Common myeloid progenitor, CD34-positive (primary cell): ENCODE results near the gene MFNG. TPM values are rescaled to one million over a fixed set of nuclear protein-coding genes. Genes with fewer than 3 reads are reported as not detected.
"Not testable (repeated sequence)": the region's sequence is repeated elsewhere in the genome, so short reads cannot be mapped to it uniquely, and the experiment has no call there.

ENCODE experiments used
- CTCF ChIA-PET: fragments of 350-600 bp; sonication (Branson Sonifier 250); formaldehyde crosslinking; loops from one replicate; lab custom pipeline; 2021; ENCODE audit warnings: antibody characterized with exemption; lab: Charles Lee
- POLR2A ChIA-PET: fragments of 350-600 bp; sonication (Branson Sonifier 250); formaldehyde crosslinking; loops from one replicate; lab custom pipeline; 2021; ENCODE audit warnings: antibody characterized with exemption; lab: Charles Lee
- DNase-seq, 3 donors: peaks; one replicate each; pipeline versions ENCODE4 v3.0.0 to v3.0.0-alpha.2; 2013
- H3K27ac ChIP-seq, 2 experiments: 1 replicate in 1 of 2; 2 replicates in 1 of 2; pipeline ENCODE4 v1.7.0; 2013; ENCODE audit warnings: inconsistent platforms in 2 of 2, low read length in 2 of 2, mild to moderate bottlenecking in 2 of 2, low read depth in 1 of 2, moderate library complexity in 1 of 2; ENCODE audit not compliant: severe bottlenecking in 2 of 2, insufficient read depth in 1 of 2, poor library complexity in 1 of 2
- H3K27me3 ChIP-seq, 5 experiments: replicated peaks in 2 of 5; 1 replicate in 3 of 5; 2 replicates in 2 of 5; pipeline versions ENCODE4 v1.6.1 to v1.7.0; 2013; ENCODE audit warnings: low read length in 4 of 5, mild to moderate bottlenecking in 2 of 5, moderate library complexity in 2 of 5, inconsistent platforms in 1 of 5; ENCODE audit not compliant: insufficient read depth in 5 of 5, control insufficient read depth in 4 of 5
- H3K36me3 ChIP-seq, 4 experiments: 1 replicate in 2 of 4; 2 replicates in 2 of 4; pipeline versions ENCODE4 v1.6.1 to v1.7.0; 2013; ENCODE audit warnings: low read length in 3 of 4, control low read depth in 1 of 4, mild to moderate bottlenecking in 1 of 4; ENCODE audit not compliant: control insufficient read depth in 4 of 4, insufficient read depth in 4 of 4
- H3K4me1 ChIP-seq, 4 experiments: 1 replicate in 3 of 4; 2 replicates in 1 of 4; pipeline versions ENCODE4 v1.6.1 to v1.7.1; 2013; ENCODE audit warnings: low read length in 3 of 4, mild to moderate bottlenecking in 3 of 4, control low read depth in 1 of 4, inconsistent platforms in 1 of 4, moderate library complexity in 1 of 4; ENCODE audit not compliant: control insufficient read depth in 4 of 4, insufficient read depth in 4 of 4; ENCODE audit errors: control extremely low read depth in 1 of 4
- H3K4me3 ChIP-seq, 7 experiments: 1 replicate in 4 of 7; 2 replicates in 3 of 7; pipeline versions ENCODE4 v1.5.1 to v1.7.0; 2013; ENCODE audit warnings: mild to moderate bottlenecking in 7 of 7, low read length in 6 of 7, moderate library complexity in 6 of 7, inconsistent platforms in 2 of 7, low read depth in 2 of 7, control low read depth in 1 of 7; ENCODE audit not compliant: insufficient read depth in 4 of 7, control insufficient read depth in 1 of 7; ENCODE audit errors: extremely low read depth in 1 of 7
- H3K9me3 ChIP-seq, 5 experiments: 1 replicate in 4 of 5; 2 replicates in 1 of 5; pipeline versions ENCODE4 v1.6.1 to v1.7.1; 2013; ENCODE audit warnings: low read length in 4 of 5, mild to moderate bottlenecking in 2 of 5, inconsistent platforms in 1 of 5, low read depth in 1 of 5, moderate library complexity in 1 of 5; ENCODE audit not compliant: control insufficient read depth in 4 of 5, insufficient read depth in 2 of 5; ENCODE audit errors: control extremely low read depth in 1 of 5
- WGBS: methylation state at CpG from one replicate; pipeline ENCODE4 v1.1.5; 2013; ENCODE audit not compliant: insufficient coverage; 5-methylcytosine and 5-hydroxymethylcytosine counted together
- polyA plus RNA-seq: library from polyadenylated mRNA; unstranded; fragments of 120-200 nt; gene quantifications from one replicate; pipeline ENCODE4 v1.2.1, GENCODE V29; 2013

Gene MFNG
- 108 TPM for polyA plus RNA-seq

DNA sequence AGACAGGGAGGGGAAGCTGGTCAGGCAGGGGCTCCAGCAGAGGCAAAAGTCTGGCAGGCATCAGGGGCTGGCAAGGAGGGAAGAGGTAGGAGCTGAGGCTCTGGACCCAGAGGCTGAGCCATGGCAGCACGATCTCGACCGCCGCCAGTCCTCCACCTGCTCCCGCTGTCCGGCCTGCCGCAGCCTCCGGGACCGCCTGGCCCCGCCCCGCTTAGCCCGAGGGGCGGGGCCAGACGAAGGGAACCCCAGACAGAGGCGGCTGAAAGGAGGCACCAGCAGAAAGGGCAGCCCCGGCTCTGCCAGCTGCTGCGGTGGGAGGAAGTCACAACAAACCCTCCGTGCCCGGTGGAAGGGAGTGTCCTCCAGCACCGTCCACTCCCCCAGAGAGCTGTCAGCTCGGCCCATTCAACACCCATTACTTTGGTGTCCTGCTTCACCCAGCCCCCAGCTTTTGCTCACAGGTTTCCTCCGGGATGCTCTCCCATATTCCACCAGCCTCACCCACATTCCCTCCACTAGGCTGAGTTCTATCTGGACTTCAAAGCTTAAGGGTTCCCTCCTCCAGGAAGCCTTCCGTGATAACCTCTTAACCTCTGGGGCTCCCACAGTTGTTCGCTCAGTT lies at the start of gene MFNG:
TSS of gene MFNG (minus strand) at position 161 of the 622 bp plus-strand sequence. CDS start 207 bp downstream, outside the sequence.
- Histone ChIP-seq H3K9me3 (no peaks in the 10 kb centered on the region), H3K4me1 (peaks cover 3 to 63% (median 56%) of the 10 kb centered on the region in 4 experiments), H3K27me3 (no peaks in the 10 kb centered on the region), H3K4me3 (peak within 1 kb of the TSS; percentile 41 to 93 (median 81)), H3K27ac (peak within 1 kb of the TSS; percentile 77 to 87), H3K36me3 (peaks cover 0 to 6% (median 4%) of the 10 kb centered on the region in 4 experiments)
- peak; percentile 61 to 89 (median 81) for DNase-seq
- ChIA-PET CTCF (interaction anchor here (0.7 to 7.4 kb wide), 9 partner anchors 9 to 241 kb away, joined by 3 to 59 read pairs (median 4); no protein-coding TSS in a partner anchor), POLR2A (interaction anchor here (0.9 to 1.7 kb wide), 4 partner anchors 12 to 180 kb away, joined by 3 to 4 read pairs (median 3); no protein-coding TSS in a partner anchor)
- 5% methylated on average over 20 of the region's 24 CpGs for WGBS

- POLR2A ChIA-PET, result no interaction called here
- 100% methylated on average over 3 of the region's 6 CpGs for WGBS
- CTCF ChIA-PET, result no interaction called here
These were observed 49.0 kb upstream of the MFNG start for GRCh38 chr22:37535159-37535558.

GRCh38 chr22:37534445-37534844 lies 48.3 kb upstream of the MFNG start:
- Histone ChIP-seq H3K9me3 (no peaks in the 10 kb centered on the region), H3K36me3 (no peaks in the 10 kb centered on the region), H3K4me1 (peaks cover 10 to 46% (median 34%) of the 10 kb centered on the region in 4 experiments), H3K27ac (no peak overlapping the region), H3K4me3 (no peak overlapping the region), H3K27me3 (peaks cover 0 to 2% (median 0%) of the 10 kb centered on the region in 5 experiments)
- 83% methylated on average over 1 of the region's 3 CpGs for WGBS
- peak in 1 of 3 donors; percentile 20 for DNase-seq
- POLR2A ChIA-PET, result no interaction called here
- CTCF ChIA-PET, result interaction anchor here (0.9 kb wide), 1 partner anchor 267 kb away, joined by 3 read pairs; no protein-coding TSS in a partner anchor

More at GRCh38 chr22:37535159-37535558, 49.0 kb upstream of the MFNG start:
- Histone ChIP-seq H3K4me3 (no peak overlapping the region), H3K9me3 (no peaks in the 10 kb centered on the region), H3K4me1 (peaks cover 10 to 44% (median 30%) of the 10 kb centered on the region in 4 experiments), H3K27ac (no peak overlapping the region), H3K36me3 (no peaks in the 10 kb centered on the region), H3K27me3 (peaks cover 0 to 6% (median 0%) of the 10 kb centered on the region in 5 experiments)
- no peak for DNase-seq

GRCh38 chr22:37533995-37534394 lies 47.8 kb upstream of the MFNG start:
- H3K36me3 ChIP-seq, result no peaks in the 10 kb centered on the region
- H3K4me3 ChIP-seq, result peak overlapping the region in 1 of 7 experiments; percentile 7
- no peaks in the 10 kb centered on the region for H3K27me3 ChIP-seq
- peak overlapping the region in 1 of 2 experiments; percentile 3 for H3K27ac ChIP-seq
- POLR2A ChIA-PET, result interaction anchor here (0.7 kb wide), 1 partner anchor 52 kb away, joined by 4 read pairs; no protein-coding TSS in a partner anchor
- H3K9me3 ChIP-seq, result no peaks in the 10 kb centered on the region
- peak; percentile 86 to 98 (median 96) for DNase-seq
- H3K4me1 ChIP-seq, result peaks cover 10 to 42% (median 32%) of the 10 kb centered on the region in 4 experiments
- WGBS, result 0% methylated on average over 3 of the region's 9 CpGs
- CTCF ChIA-PET, result interaction anchor here (0.8 to 1.4 kb wide), 6 partner anchors 12 to 267 kb away, joined by 3 to 4 read pairs (median 3); no protein-coding TSS in a partner anchor

GRCh38 chr22:37529652-37530345 lies 43.6 kb upstream of the MFNG start:
- DNase-seq, result peak; percentile 31 to 77 (median 74)
- CTCF ChIA-PET, result interaction anchor here (1.0 to 1.3 kb wide), 5 partner anchors 10 to 67 kb away, joined by 3 to 5 read pairs (median 3); no protein-coding TSS in a partner anchor
- 100% methylated on average over 1 of the region's 2 CpGs for WGBS
- no peaks in the 10 kb centered on the region for H3K36me3 ChIP-seq
- POLR2A ChIA-PET, result no interaction called here
- H3K9me3 ChIP-seq, result no peaks in the 10 kb centered on the region
- peak overlapping the region in 1 of 7 experiments; percentile 4 for H3K4me3 ChIP-seq
- no peak overlapping the region for H3K27ac ChIP-seq
- H3K4me1 ChIP-seq, result peaks cover 10 to 37% (median 26%) of the 10 kb centered on the region in 4 experiments
- H3K27me3 ChIP-seq, result peaks cover 0 to 2% (median 0%) of the 10 kb centered on the region in 5 experiments

DNA sequence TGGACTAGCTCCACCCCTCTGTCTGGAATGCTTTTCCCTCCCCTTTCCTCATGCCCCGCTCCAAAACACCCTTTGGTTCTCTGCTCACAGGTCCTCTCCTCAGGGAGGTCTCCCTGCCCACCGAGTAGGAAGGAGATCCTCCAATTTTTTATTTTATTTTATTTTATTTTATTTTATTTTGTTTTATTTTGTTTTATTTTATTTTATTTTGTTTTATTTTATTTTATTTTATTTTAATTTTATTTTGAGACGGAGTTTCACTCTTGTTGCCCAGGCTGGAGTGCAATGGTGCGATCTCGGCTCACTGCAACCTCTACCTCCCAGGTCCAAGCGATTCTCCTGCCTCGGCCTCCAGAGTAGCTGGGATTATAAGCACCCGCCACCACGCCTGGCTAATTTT lies 41.8 kb upstream of the MFNG start:
- POLR2A ChIA-PET, result interaction anchor here (0.6 kb wide), 1 partner anchor 63 kb away, joined by 4 read pairs; no protein-coding TSS in a partner anchor
- CTCF ChIA-PET, result interaction anchor here (1.2 to 2.9 kb wide), 4 partner anchors 22 to 80 kb away, joined by 3 to 10 read pairs (median 4); no protein-coding TSS in a partner anchor
- H3K9me3 ChIP-seq, H3K36me3 ChIP-seq, H3K27ac ChIP-seq, H3K4me3 ChIP-seq, H3K27me3 ChIP-seq, DNase-seq: not testable (repeated sequence)
- no CpG with 5 or more reads among the region's 9 CpGs for WGBS
- H3K4me1 ChIP-seq, result peaks cover 0 to 19% (median 12%) of the 10 kb centered on the region in 4 experiments
